Fibroblast of lung (primary cell): ENCODE results near the gene ATXN7L1. TPM values are rescaled to one million over a fixed set of nuclear protein-coding genes. Genes with fewer than 3 reads are reported as not detected.

Source experiments
- DNase-seq, 2 donors: peaks; one replicate each; pipeline versions ENCODE4 v3.0.0 to v3.0.0-alpha.2; 2010; ENCODE audit warnings: low read depth in 2 of 2
- H2AFZ ChIP-seq: 2 replicates; pipeline ENCODE4 v1.5.1; 2012; ENCODE audit warnings: low read length, control low read depth, inconsistent platforms
- H3K27ac ChIP-seq: 2 replicates; pipeline ENCODE4 v1.5.1; 2011; ENCODE audit warnings: low read length, control low read depth; ENCODE audit not compliant: insufficient read depth
- H3K27me3 ChIP-seq: 2 replicates; pipeline ENCODE4 v1.5.1; 2011; ENCODE audit warnings: mild to moderate bottlenecking, low read length; ENCODE audit not compliant: control insufficient read depth, insufficient read depth
- H3K36me3 ChIP-seq: 2 replicates; pipeline ENCODE4 v1.5.1; 2011; ENCODE audit warnings: low read length; ENCODE audit not compliant: control insufficient read depth, insufficient read depth
- H3K4me1 ChIP-seq: 2 replicates; pipeline ENCODE4 v1.5.1; 2011; ENCODE audit warnings: low read length; ENCODE audit not compliant: control insufficient read depth, insufficient read depth; ENCODE audit errors: extremely low read depth
- H3K4me2 ChIP-seq: 2 replicates; pipeline ENCODE4 v1.5.1; 2011; ENCODE audit warnings: low read length, control low read depth; ENCODE audit not compliant: insufficient read depth; ENCODE audit errors: extremely low read depth
- H3K4me3 ChIP-seq, 4 experiments: fragments of 200-600 bp in 1 of 4; sonication (generic) in 1 of 4; replicated peaks in 1 of 4; 2 replicates each; pipeline ENCODE4 v1.5.1; 2011 to 2016; ENCODE audit warnings: low read length in 4 of 4, low read depth in 3 of 4, mild to moderate bottlenecking in 3 of 4, control low read depth in 2 of 4, inconsistent platforms in 1 of 4, mixed read lengths in 1 of 4; ENCODE audit not compliant: insufficient read depth in 1 of 4; ENCODE audit errors: control extremely low read depth in 1 of 4
- H3K79me2 ChIP-seq: 2 replicates; pipeline ENCODE4 v1.5.1; 2012; ENCODE audit warnings: mild to moderate bottlenecking, low read length, inconsistent platforms; ENCODE audit not compliant: control insufficient read depth, insufficient read depth
- H3K9ac ChIP-seq: 2 replicates; pipeline ENCODE4 v1.5.1; 2011; ENCODE audit warnings: mild to moderate bottlenecking, low read length, control low read depth; ENCODE audit not compliant: insufficient read depth
- H3K9me3 ChIP-seq: 2 replicates; pipeline ENCODE4 v1.5.1; 2012; ENCODE audit warnings: low read depth, low read length; ENCODE audit not compliant: control insufficient read depth, insufficient read depth
- H4K20me1 ChIP-seq: 2 replicates; pipeline ENCODE4 v1.5.1; 2011; ENCODE audit warnings: low read length; ENCODE audit not compliant: control insufficient read depth, insufficient read depth; ENCODE audit errors: extremely low read depth
- EZH2 ChIP-seq: IDR thresholded peaks from 2 replicates; pipeline ENCODE4 v1.5.1; 2012; ENCODE audit warnings: low read length, control low read depth, mild to moderate bottlenecking; ENCODE audit errors: missing control alignments
- polyA plus RNA-seq, 2 donors: library from polyadenylated mRNA; depleted of rRNA in 1 of 2; stranded (reverse) in 1 of 2; unstranded in 1 of 2; fragments of >200 nt; gene quantifications; 2 replicates each; pipeline ENCODE4 v1.2.1, GENCODE V29; 2011 to 2012; ENCODE audit warnings: missing spikeins in 1 of 2
- total RNA-seq: library from RNA; depleted of rRNA; stranded (reverse); fragments of >200 nt; gene quantifications from 2 replicates; pipeline ENCODE4 v1.2.1, GENCODE V29; 2014
- TF ChIP-seq, protein P1 (sequence below), 2 donors: IDR thresholded peaks in 1 of 2; conservative IDR thresholded peaks in 1 of 2; 1 replicate in 1 of 2; 2 replicates in 1 of 2; pipeline ENCODE4 v1.5.1; 2011 to 2012; ENCODE audit warnings: low read length in 2 of 2, control low read depth in 1 of 2, inconsistent platforms in 1 of 2, low read depth in 1 of 2, mild to moderate bottlenecking in 1 of 2

The ATXN7L1 gene
- total and polyA plus RNA-seq, 2 donors (not counting 1 experiment from before 2014, with no cell fraction given), result 5.1 to 9.4 TPM

DNA sequence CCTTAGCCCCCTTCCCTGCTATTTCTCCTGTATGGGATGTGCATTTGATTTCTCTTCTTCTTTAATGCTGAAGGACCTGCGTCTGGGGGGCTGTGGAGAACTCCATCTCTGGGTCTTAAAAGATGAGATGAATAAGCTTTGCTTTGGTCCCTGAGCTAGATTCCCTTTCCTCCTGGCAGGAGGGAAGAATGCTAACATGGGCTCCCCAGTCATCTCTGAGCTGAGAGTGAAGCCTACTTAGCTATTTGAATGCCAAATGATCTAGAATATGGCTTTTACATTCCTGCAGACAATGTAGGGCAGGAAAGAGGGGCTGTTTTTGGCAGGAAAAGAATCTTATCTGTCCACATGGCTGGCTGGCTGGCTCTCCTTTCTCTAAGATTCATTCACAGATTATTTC lies 232.5 kb downstream of the ATXN7L1 start:
- H3K79me2 ChIP-seq, result no peaks in the 10 kb centered on the region
- no peaks in the 10 kb centered on the region for H4K20me1 ChIP-seq
- no peak overlapping the region for H3K4me2 ChIP-seq
- H3K27me3 ChIP-seq, result no peaks in the 10 kb centered on the region
- no peak overlapping the region for H2AFZ ChIP-seq
- no peak overlapping the region for H3K27ac ChIP-seq
- H3K4me1 ChIP-seq, result no peaks in the 10 kb centered on the region
- H3K4me3 ChIP-seq, result no peak overlapping the region
- DNase-seq, result peak in 1 of 2 donors; percentile 13
- TF ChIP-seq, protein P1, sequence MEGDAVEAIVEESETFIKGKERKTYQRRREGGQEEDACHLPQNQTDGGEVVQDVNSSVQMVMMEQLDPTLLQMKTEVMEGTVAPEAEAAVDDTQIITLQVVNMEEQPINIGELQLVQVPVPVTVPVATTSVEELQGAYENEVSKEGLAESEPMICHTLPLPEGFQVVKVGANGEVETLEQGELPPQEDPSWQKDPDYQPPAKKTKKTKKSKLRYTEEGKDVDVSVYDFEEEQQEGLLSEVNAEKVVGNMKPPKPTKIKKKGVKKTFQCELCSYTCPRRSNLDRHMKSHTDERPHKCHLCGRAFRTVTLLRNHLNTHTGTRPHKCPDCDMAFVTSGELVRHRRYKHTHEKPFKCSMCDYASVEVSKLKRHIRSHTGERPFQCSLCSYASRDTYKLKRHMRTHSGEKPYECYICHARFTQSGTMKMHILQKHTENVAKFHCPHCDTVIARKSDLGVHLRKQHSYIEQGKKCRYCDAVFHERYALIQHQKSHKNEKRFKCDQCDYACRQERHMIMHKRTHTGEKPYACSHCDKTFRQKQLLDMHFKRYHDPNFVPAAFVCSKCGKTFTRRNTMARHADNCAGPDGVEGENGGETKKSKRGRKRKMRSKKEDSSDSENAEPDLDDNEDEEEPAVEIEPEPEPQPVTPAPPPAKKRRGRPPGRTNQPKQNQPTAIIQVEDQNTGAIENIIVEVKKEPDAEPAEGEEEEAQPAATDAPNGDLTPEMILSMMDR (conservative IDR thresholded peaks at IDR 0.05 in 1 of 2, IDR thresholded peaks at IDR 0.05 in 1 of 2; ENCODE audit: low read depth in 1 of 2, low read length in 2 of 2), result no peak
- no peak for TF ChIP-seq EZH2
- no peaks in the 10 kb centered on the region for H3K9me3 ChIP-seq
- H3K9ac ChIP-seq, result no peak overlapping the region
- H3K36me3 ChIP-seq, result peaks cover 2% of the 10 kb centered on the region

DNA sequence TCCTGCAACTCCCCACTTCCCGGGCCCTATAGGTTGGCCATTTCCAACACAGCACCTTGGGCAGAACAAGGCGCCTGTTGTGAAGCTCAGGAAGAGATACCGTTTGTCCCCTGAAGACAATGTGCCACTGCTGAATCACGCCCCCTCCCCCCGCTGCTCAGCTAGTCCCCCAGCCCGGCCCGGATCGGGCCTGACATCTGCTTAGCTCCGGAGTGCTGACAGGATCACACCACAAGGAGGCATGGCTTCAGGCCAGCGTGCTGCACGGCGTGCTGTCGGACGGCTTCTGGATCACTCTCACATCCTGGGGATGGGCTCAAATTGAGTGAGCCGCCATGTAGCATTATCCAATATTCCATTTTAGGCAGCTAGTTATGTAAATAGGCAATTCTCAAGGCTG lies 233.0 kb downstream of the ATXN7L1 start:
- DNase-seq, result peak; percentile 30 to 45

DNA sequence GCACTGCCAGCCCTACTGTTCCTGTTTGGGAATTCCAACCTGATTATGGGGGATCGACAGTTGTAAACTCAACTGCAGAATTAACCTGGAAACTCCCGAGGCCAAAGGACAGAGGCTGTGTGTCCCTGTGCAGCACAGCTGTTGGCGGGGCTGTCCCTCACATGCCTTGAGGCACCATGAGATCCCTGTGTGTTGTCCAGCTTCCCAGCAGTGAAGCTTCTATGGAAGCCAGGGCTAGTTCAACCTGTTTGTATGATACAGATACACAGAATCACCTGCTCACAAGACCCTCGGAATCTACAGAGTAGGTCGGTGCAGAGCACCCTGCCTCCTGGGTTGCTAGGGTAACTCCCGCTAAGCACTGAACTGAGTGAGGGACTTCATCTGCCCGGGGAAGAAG lies 234.1 kb downstream of the ATXN7L1 start:
- no peaks in the 10 kb centered on the region for H3K79me2 ChIP-seq
- no peak overlapping the region for H3K4me3 ChIP-seq
- no peaks in the 10 kb centered on the region for H3K9me3 ChIP-seq
- no peak for DNase-seq
- no peak overlapping the region for H3K9ac ChIP-seq
- peaks cover 2% of the 10 kb centered on the region for H3K36me3 ChIP-seq
- no peak overlapping the region for H3K27ac ChIP-seq
- H3K4me1 ChIP-seq, result no peaks in the 10 kb centered on the region
- no peaks in the 10 kb centered on the region for H4K20me1 ChIP-seq
- no peak overlapping the region for H3K4me2 ChIP-seq
- no peak for TF ChIP-seq EZH2
- TF ChIP-seq, protein P1 (conservative IDR thresholded peaks at IDR 0.05 in 1 of 2, IDR thresholded peaks at IDR 0.05 in 1 of 2; ENCODE audit: low read depth in 1 of 2, low read length in 2 of 2), result no peak
- H2AFZ ChIP-seq, result no peak overlapping the region
- H3K27me3 ChIP-seq, result no peaks in the 10 kb centered on the region

More for the DNA sequence above, 233.0 kb downstream of the ATXN7L1 start:
- Histone ChIP-seq H3K79me2 (no peaks in the 10 kb centered on the region), H3K9me3 (no peaks in the 10 kb centered on the region), H3K9ac (no peak overlapping the region), H3K4me2 (no peak overlapping the region), H4K20me1 (no peaks in the 10 kb centered on the region), H3K4me3 (no peak overlapping the region), H2AFZ (no peak overlapping the region), H3K36me3 (peaks cover 2% of the 10 kb centered on the region), H3K4me1 (no peaks in the 10 kb centered on the region), H3K27me3 (no peaks in the 10 kb centered on the region), H3K27ac (no peak overlapping the region)
- no peak for TF ChIP-seq EZH2
- TF ChIP-seq, protein P1 (conservative IDR thresholded peaks at IDR 0.05 in 1 of 2, IDR thresholded peaks at IDR 0.05 in 1 of 2; ENCODE audit: low read depth in 1 of 2, low read length in 2 of 2), result peak in 1 of 2 donors; percentile 45
